ENCODE data around the gene SBF2.

DNA sequence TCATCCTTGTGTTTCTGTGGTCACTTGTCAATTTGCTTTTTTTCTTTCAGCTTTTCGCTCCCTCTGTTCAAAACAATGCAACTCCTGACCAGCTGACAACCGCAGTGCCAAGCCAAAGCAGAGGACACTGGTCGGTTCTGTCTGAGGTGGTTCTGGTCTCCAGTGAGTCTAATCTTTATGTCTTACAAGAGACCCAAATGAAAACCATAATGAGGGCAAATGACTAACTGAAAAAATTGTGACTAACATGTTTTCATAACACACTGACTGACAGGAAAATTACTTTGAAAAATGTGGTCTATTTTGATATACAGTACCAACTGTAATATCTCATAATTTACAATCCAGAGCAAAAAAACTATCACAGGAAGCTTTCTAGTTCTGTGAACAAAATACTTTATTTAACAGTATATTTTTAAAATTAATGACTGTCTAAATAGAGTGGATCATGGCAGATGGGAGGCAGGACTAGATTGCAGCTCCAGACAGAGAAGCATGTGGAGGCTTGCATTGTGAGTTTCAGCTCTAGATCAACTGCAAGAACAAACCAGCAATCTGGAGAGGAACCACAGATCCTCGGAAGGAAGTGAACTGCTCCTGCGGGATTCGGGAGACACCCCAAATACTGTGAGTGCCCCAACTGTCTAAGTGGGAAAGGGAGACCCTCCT is 311.8 kb downstream of the SBF2 start:
- TF ChIP-seq, protein P1, sequence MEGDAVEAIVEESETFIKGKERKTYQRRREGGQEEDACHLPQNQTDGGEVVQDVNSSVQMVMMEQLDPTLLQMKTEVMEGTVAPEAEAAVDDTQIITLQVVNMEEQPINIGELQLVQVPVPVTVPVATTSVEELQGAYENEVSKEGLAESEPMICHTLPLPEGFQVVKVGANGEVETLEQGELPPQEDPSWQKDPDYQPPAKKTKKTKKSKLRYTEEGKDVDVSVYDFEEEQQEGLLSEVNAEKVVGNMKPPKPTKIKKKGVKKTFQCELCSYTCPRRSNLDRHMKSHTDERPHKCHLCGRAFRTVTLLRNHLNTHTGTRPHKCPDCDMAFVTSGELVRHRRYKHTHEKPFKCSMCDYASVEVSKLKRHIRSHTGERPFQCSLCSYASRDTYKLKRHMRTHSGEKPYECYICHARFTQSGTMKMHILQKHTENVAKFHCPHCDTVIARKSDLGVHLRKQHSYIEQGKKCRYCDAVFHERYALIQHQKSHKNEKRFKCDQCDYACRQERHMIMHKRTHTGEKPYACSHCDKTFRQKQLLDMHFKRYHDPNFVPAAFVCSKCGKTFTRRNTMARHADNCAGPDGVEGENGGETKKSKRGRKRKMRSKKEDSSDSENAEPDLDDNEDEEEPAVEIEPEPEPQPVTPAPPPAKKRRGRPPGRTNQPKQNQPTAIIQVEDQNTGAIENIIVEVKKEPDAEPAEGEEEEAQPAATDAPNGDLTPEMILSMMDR (CRISPR knock-in tag; IDR thresholded peaks at IDR 0.05) = no peak
- TF ChIP-seq POLR2AphosphoS5 (IDR thresholded peaks at IDR 0.05; ENCODE audit: low read depth, low read length) (no peak), ZNF234 (CRISPR knock-in tag; conservative IDR thresholded peaks at IDR 0.05) (no peak), ADNP (CRISPR knock-in tag; IDR thresholded peaks at IDR 0.05) (no peak), ZNF891 (CRISPR knock-in tag; IDR thresholded peaks at IDR 0.05) (no peak), STAT5B (CRISPR knock-in tag; IDR thresholded peaks at IDR 0.05) (no peak), SRSF9 (IDR thresholded peaks at IDR 0.05; ENCODE audit: borderline replicate concordance, insufficient read depth, low read depth, low read length, poor library complexity, severe bottlenecking) (no peak), ZZZ3 (CRISPR knock-in tag; IDR thresholded peaks at IDR 0.05; ENCODE audit: borderline replicate concordance) (no peak), POLR2A (IDR thresholded peaks at IDR 0.05; ENCODE audit: insufficient read depth in 1 of 2, low read depth in 2 of 2, low read length in 2 of 2) (no peak)
- TF ChIP-seq, protein P2, sequence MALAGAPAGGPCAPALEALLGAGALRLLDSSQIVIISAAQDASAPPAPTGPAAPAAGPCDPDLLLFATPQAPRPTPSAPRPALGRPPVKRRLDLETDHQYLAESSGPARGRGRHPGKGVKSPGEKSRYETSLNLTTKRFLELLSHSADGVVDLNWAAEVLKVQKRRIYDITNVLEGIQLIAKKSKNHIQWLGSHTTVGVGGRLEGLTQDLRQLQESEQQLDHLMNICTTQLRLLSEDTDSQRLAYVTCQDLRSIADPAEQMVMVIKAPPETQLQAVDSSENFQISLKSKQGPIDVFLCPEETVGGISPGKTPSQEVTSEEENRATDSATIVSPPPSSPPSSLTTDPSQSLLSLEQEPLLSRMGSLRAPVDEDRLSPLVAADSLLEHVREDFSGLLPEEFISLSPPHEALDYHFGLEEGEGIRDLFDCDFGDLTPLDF (CRISPR knock-in tag; IDR thresholded peaks at IDR 0.05) = no peak
- TF ChIP-seq, protein P3, sequence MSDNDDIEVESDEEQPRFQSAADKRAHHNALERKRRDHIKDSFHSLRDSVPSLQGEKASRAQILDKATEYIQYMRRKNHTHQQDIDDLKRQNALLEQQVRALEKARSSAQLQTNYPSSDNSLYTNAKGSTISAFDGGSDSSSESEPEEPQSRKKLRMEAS (IDR thresholded peaks at IDR 0.05) = no peak
- TF ChIP-seq, protein P4, sequence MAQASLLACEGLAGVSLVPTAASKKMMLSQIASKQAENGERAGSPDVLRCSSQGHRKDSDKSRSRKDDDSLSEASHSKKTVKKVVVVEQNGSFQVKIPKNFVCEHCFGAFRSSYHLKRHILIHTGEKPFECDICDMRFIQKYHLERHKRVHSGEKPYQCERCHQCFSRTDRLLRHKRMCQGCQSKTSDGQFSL (CRISPR knock-in tag; IDR thresholded peaks at IDR 0.05) = no peak
- TF ChIP-seq, protein P5, sequence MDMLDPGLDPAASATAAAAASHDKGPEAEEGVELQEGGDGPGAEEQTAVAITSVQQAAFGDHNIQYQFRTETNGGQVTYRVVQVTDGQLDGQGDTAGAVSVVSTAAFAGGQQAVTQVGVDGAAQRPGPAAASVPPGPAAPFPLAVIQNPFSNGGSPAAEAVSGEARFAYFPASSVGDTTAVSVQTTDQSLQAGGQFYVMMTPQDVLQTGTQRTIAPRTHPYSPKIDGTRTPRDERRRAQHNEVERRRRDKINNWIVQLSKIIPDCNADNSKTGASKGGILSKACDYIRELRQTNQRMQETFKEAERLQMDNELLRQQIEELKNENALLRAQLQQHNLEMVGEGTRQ (IDR thresholded peaks at IDR 0.05; ENCODE audit: low read depth, low read length) = no peak
- TF ChIP-seq, protein P5 (CRISPR knock-in tag; IDR thresholded peaks at IDR 0.05; ENCODE audit: borderline replicate concordance) = no peak
- TF ChIP-seq, protein P6, sequence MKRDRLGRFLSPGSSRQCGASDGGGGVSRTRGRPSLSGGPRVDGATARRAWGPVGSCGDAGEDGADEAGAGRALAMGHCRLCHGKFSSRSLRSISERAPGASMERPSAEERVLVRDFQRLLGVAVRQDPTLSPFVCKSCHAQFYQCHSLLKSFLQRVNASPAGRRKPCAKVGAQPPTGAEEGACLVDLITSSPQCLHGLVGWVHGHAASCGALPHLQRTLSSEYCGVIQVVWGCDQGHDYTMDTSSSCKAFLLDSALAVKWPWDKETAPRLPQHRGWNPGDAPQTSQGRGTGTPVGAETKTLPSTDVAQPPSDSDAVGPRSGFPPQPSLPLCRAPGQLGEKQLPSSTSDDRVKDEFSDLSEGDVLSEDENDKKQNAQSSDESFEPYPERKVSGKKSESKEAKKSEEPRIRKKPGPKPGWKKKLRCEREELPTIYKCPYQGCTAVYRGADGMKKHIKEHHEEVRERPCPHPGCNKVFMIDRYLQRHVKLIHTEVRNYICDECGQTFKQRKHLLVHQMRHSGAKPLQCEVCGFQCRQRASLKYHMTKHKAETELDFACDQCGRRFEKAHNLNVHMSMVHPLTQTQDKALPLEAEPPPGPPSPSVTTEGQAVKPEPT (CRISPR knock-in tag; IDR thresholded peaks at IDR 0.05; ENCODE audit: low read depth) = no peak
